Measurements from ENCODE around the gene SDK1.

- TF ChIP-seq CREM (CRISPR knock-in tag; IDR thresholded peaks at IDR 0.05): no peak
- no peak for TF ChIP-seq SP1 (CRISPR knock-in tag; conservative IDR thresholded peaks at IDR 0.05)
- TF ChIP-seq CTCF (IDR thresholded peaks at IDR 0.05): no peak
- no peak for TF ChIP-seq NFE2L1 (CRISPR knock-in tag; IDR thresholded peaks at IDR 0.05)
- TF ChIP-seq ELF4 (CRISPR knock-in tag; IDR thresholded peaks at IDR 0.05; ENCODE audit: low read depth): no peak
- TF ChIP-seq NR1H2 (CRISPR knock-in tag; IDR thresholded peaks at IDR 0.05): no peak
- TF ChIP-seq PRDM15 (CRISPR knock-in tag; IDR thresholded peaks at IDR 0.05): no peak
- TF ChIP-seq GTF2I (CRISPR knock-in tag; conservative IDR thresholded peaks at IDR 0.05): no peak
- no peak for TF ChIP-seq MAX (CRISPR knock-in tag; IDR thresholded peaks at IDR 0.05)
- TF ChIP-seq IRF1 (CRISPR knock-in tag; IDR thresholded peaks at IDR 0.05): no peak
- no peak for TF ChIP-seq MLX (CRISPR knock-in tag; IDR thresholded peaks at IDR 0.05)
- no peak for TF ChIP-seq E2F4 (CRISPR knock-in tag; IDR thresholded peaks at IDR 0.05; ENCODE audit: borderline replicate concordance, low read depth)
- no peak for TF ChIP-seq NR2C2 (CRISPR knock-in tag; IDR thresholded peaks at IDR 0.05)
Measured at GRCh38 chr7:3957472-3958108, 656.5 kb downstream of the SDK1 start.

Data from WTC11 (cell line).